ENCODE measurements around the gene KIR3DL1.

The KIR3DL1 gene

GRCh38 chr19:54871696-54872095 is 55.4 kb downstream of the KIR3DL1 start:
- in situ Hi-C loops (cut with HindIII; ENCODE audit: low pct_ligation_motif_present, low sequenced_read_pairs): no loop called here
- Histone ChIP-seq H3K4me3 (ENCODE audit: low read depth, low read length) (no peak overlapping the region), H3K27me3 (replicated peaks) (no peaks in the 10 kb centered on the region), H3K36me3 (replicated peaks) (no peaks in the 10 kb centered on the region), H3K27ac (no peak overlapping the region)
- TF ChIP-seq, protein P1, sequence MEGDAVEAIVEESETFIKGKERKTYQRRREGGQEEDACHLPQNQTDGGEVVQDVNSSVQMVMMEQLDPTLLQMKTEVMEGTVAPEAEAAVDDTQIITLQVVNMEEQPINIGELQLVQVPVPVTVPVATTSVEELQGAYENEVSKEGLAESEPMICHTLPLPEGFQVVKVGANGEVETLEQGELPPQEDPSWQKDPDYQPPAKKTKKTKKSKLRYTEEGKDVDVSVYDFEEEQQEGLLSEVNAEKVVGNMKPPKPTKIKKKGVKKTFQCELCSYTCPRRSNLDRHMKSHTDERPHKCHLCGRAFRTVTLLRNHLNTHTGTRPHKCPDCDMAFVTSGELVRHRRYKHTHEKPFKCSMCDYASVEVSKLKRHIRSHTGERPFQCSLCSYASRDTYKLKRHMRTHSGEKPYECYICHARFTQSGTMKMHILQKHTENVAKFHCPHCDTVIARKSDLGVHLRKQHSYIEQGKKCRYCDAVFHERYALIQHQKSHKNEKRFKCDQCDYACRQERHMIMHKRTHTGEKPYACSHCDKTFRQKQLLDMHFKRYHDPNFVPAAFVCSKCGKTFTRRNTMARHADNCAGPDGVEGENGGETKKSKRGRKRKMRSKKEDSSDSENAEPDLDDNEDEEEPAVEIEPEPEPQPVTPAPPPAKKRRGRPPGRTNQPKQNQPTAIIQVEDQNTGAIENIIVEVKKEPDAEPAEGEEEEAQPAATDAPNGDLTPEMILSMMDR (IDR thresholded peaks at IDR 0.05; ENCODE audit: low read depth, low read length, missing control alignments): no peak
- no peak for DNase-seq

DNA sequence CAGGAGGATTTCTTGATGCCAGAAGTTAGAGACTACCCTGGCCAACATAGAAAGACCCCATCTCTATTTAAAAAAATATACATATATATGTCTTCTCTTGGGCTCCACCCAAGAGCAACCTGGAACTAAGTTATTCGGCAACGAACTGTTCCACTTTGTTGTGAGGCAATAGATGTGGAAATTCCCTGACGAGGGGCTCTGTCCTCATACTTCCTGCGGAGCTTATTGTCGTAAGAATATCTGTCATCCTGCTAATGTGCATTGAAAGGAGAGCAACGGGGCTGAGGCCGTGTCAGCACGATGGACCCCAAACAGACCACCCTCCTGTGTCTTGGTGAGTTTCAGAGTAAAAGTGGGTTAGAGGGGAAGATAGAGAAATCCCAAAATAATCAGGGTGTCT is 57.7 kb downstream of the KIR3DL1 start, which contains the start of gene FCAR:
FCAR (plus strand) TSS at position 246 of the 400 bp plus-strand sequence; CDS start at position 301, 55 bp downstream.
- no peak for DNase-seq
- H3K27me3 ChIP-seq (replicated peaks): no peaks in the 10 kb centered on the region
- in situ Hi-C loops (cut with HindIII; ENCODE audit: low pct_ligation_motif_present, low sequenced_read_pairs): no loop called here
- TF ChIP-seq, protein P1 (IDR thresholded peaks at IDR 0.05; ENCODE audit: low read depth, low read length, missing control alignments): no peak
- no peaks in the 10 kb centered on the region for H3K36me3 ChIP-seq (replicated peaks)
- H3K4me3 ChIP-seq (ENCODE audit: low read depth, low read length): no peak within 1 kb of the TSS
- no peak within 1 kb of the TSS for H3K27ac ChIP-seq

DNA sequence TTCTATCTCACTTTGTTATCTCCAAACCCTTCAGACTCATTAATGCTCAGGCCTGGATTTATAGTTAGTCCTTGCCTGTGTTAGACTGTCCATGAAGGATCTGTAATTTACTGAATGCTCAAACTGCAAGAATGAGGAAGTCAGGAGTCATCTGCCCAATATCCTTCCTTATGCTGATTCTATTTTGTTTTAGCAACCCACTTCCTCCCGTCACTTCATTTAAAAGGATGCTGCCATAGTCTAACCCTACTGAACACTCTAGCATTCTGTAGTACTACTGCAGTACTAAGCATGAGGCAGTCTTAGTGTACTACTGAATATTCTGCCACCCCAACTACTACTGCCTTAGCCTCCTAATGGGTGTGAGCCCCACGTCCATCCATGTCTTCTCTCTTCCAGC is 59.2 kb downstream of the KIR3DL1 start:
- Histone ChIP-seq H3K36me3 (replicated peaks) (no peaks in the 10 kb centered on the region), H3K4me3 (ENCODE audit: low read depth, low read length) (no peak overlapping the region), H3K27me3 (replicated peaks) (no peaks in the 10 kb centered on the region), H3K27ac (no peak overlapping the region)
- TF ChIP-seq, protein P1 (IDR thresholded peaks at IDR 0.05; ENCODE audit: low read depth, low read length, missing control alignments): no peak
- DNase-seq: no peak
- in situ Hi-C loops (cut with HindIII; ENCODE audit: low pct_ligation_motif_present, low sequenced_read_pairs): no loop called here

DNA sequence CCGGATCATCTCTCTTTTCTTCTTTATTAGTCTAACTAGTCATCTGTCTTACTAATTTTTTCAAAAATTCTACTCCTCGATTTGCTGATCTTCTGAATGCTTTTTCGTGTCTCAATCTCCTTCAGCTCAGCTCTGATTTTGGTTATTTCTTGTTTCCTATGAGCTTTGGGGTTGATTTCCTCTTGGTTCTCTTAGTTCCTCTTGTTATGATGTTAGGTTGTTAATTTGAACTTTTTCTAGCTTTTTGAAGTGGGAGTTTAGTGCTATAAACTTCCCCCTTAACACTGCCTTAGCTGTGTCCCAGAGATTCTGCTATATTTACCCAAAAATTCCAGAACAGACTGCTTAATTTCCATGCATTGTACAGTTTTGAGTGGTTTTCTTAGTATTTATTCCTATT is 61.2 kb downstream of the KIR3DL1 start:
- H3K4me3 ChIP-seq (ENCODE audit: low read depth, low read length): no peak overlapping the region
- no peak for DNase-seq
- no peaks in the 10 kb centered on the region for H3K27me3 ChIP-seq (replicated peaks)
- in situ Hi-C loops (cut with HindIII; ENCODE audit: low pct_ligation_motif_present, low sequenced_read_pairs): no loop called here
- TF ChIP-seq, protein P1 (IDR thresholded peaks at IDR 0.05; ENCODE audit: low read depth, low read length, missing control alignments): no peak
- no peak overlapping the region for H3K27ac ChIP-seq
- no peaks in the 10 kb centered on the region for H3K36me3 ChIP-seq (replicated peaks)

Data from brain microvascular endothelial cell (primary cell).